CD14-positive monocyte (primary cell): Measurements from ENCODE around the gene C8G. TPM values are rescaled to one million over a fixed set of nuclear protein-coding genes. Genes with fewer than 3 reads are reported as not detected.

Experiments
- DNase-seq, 3 donors: peaks; one replicate each; pipeline ENCODE4 v3.0.0-alpha.2; 2011 to 2022
- H2AFZ ChIP-seq: 2 replicates; pipeline ENCODE4 v1.6.0; 2012; ENCODE audit warnings: mild to moderate bottlenecking, low read depth, low read length, inconsistent platforms; ENCODE audit not compliant: insufficient read depth, poor library complexity, severe bottlenecking
- H3K27ac ChIP-seq, 2 donors: 1 replicate in 1 of 2; 2 replicates in 1 of 2; pipeline ENCODE4 v1.5.1; 2012 to 2013; ENCODE audit warnings: low read length in 2 of 2, control low read depth in 1 of 2, inconsistent platforms in 1 of 2, low read depth in 1 of 2, mild to moderate bottlenecking in 1 of 2
- H3K27me3 ChIP-seq, 2 donors: one replicate each; pipeline versions ENCODE4 v1.6.0 to v1.6.1; 2011 to 2013; ENCODE audit warnings: low read length in 2 of 2; ENCODE audit not compliant: control insufficient read depth in 2 of 2, insufficient read depth in 2 of 2
- H3K36me3 ChIP-seq, 2 donors: replicated peaks in 1 of 2; 1 replicate in 1 of 2; 2 replicates in 1 of 2; pipeline versions ENCODE4 v1.5.1 to v1.6.1; 2012 to 2013; ENCODE audit warnings: low read length in 2 of 2, control low read depth in 1 of 2, inconsistent platforms in 1 of 2, mild to moderate bottlenecking in 1 of 2; ENCODE audit not compliant: insufficient read depth in 2 of 2, control insufficient read depth in 1 of 2
- H3K4me1 ChIP-seq, 2 donors: 1 replicate in 1 of 2; 2 replicates in 1 of 2; pipeline versions ENCODE4 v1.5.1 to v1.6.1; 2012 to 2013; ENCODE audit warnings: low read length in 2 of 2, control low read depth in 1 of 2, inconsistent platforms in 1 of 2, mild to moderate bottlenecking in 1 of 2, moderate library complexity in 1 of 2; ENCODE audit not compliant: insufficient read depth in 2 of 2, control insufficient read depth in 1 of 2
- H3K4me2 ChIP-seq: replicated peaks from 2 replicates; pipeline ENCODE3; 2012; ENCODE audit warnings: low read length, moderate library complexity, mild to moderate bottlenecking; ENCODE audit not compliant: poor library complexity, severe bottlenecking; ENCODE audit errors: extremely low read depth
- H3K4me3 ChIP-seq, 3 experiments: fragments of 200-600 bp in 1 of 3; sonication (generic) in 1 of 3; replicated peaks in 1 of 3; 1 replicate in 2 of 3; 2 replicates in 1 of 3; pipeline ENCODE4 v1.5.1; 2011 to 2013; ENCODE audit warnings: low read length in 3 of 3, mild to moderate bottlenecking in 3 of 3, control low read depth in 2 of 3, low read depth in 2 of 3, inconsistent platforms in 1 of 3, moderate library complexity in 1 of 3
- H3K79me2 ChIP-seq: 2 replicates; pipeline ENCODE4 v1.6.0; 2012; ENCODE audit warnings: mild to moderate bottlenecking, control low read depth, inconsistent platforms, low read length, moderate library complexity; ENCODE audit not compliant: insufficient read depth
- H3K9ac ChIP-seq: 2 replicates; pipeline ENCODE4 v1.6.0; 2017; ENCODE audit warnings: low read length, mild to moderate bottlenecking; ENCODE audit not compliant: insufficient read depth, poor library complexity, severe bottlenecking
- H3K9me3 ChIP-seq, 2 donors: replicated peaks in 1 of 2; 1 replicate in 1 of 2; 2 replicates in 1 of 2; pipeline versions ENCODE4 v1.5.1 to v1.6.1; 2012 to 2013; ENCODE audit warnings: low read length in 2 of 2, control low read depth in 1 of 2; ENCODE audit not compliant: control insufficient read depth in 1 of 2, insufficient read depth in 1 of 2
- H4K20me1 ChIP-seq: 2 replicates; pipeline ENCODE4 v1.6.0; 2012; ENCODE audit warnings: mild to moderate bottlenecking, low read length, control low read depth, moderate library complexity; ENCODE audit not compliant: insufficient read depth
- H3K27ac Mint-ChIP-seq, 7 donors: one replicate each; pipeline ENCODE4 v1.8.0; 2020; ENCODE audit warnings: mild to moderate bottlenecking in 7 of 7, mixed read lengths in 7 of 7, moderate library complexity in 6 of 7, inconsistent platforms in 2 of 7
- H3K27me3 Mint-ChIP-seq, 3 donors: one replicate each; pipeline ENCODE4 v1.8.0; 2021 to 2022; ENCODE audit warnings: low read depth in 3 of 3, mild to moderate bottlenecking in 3 of 3, mixed read lengths in 3 of 3, moderate library complexity in 3 of 3, inconsistent platforms in 1 of 3
- H3K36me3 Mint-ChIP-seq, 2 donors: one replicate each; pipeline ENCODE4 v1.8.0; 2020; ENCODE audit warnings: mixed read lengths in 2 of 2, inconsistent platforms in 1 of 2, mild to moderate bottlenecking in 1 of 2
- H3K4me1 Mint-ChIP-seq: one replicate; pipeline ENCODE4 v1.8.0; 2020; ENCODE audit warnings: mild to moderate bottlenecking, mixed read lengths
- H3K4me3 Mint-ChIP-seq, 2 donors: one replicate each; pipeline ENCODE4 v1.8.0; 2020; ENCODE audit warnings: mild to moderate bottlenecking in 2 of 2, mixed read lengths in 2 of 2, moderate library complexity in 1 of 2
- H3K9me3 Mint-ChIP-seq, 7 donors: one replicate each; pipeline ENCODE4 v1.8.0; 2020 to 2022; ENCODE audit warnings: mixed read lengths in 7 of 7, mild to moderate bottlenecking in 6 of 7, moderate library complexity in 6 of 7, inconsistent platforms in 2 of 7
- CTCF ChIP-seq: fragments of 200-600 bp; IDR thresholded peaks from one replicate; pipeline ENCODE4 v1.8.0; 2022; ENCODE audit warnings: antibody characterized with exemption, mild to moderate bottlenecking
- WGBS: methylation state at CpG from one replicate; pipeline ENCODE4 v1.1.5; 2013; ENCODE audit warnings: missing lambda C conversion rate; ENCODE audit not compliant: insufficient coverage; 5-methylcytosine and 5-hydroxymethylcytosine counted together
- intact Hi-C, 2 donors: fragments of 100-400 bp; cut with micrococcal nuclease; formaldehyde crosslinking; loops; one replicate each; pipeline versions ENCODE4 v1.15.0 to v1.15.1; 2023
- polyA minus RNA-seq: library from RNA; depleted of rRNA, polyadenylated mRNA; stranded (reverse); fragments of >200 nt; gene quantifications from 2 replicates; pipeline ENCODE4 v1.2.3, GENCODE V29; 2012
- polyA plus RNA-seq, 3 donors: library from polyadenylated mRNA; depleted of rRNA in 1 of 3; unstranded in 2 of 3; stranded (reverse) in 1 of 3; fragments of 300-500 nt in 2 of 3; fragments of >200 nt in 1 of 3; fragmentation: Illumina TruSeq in 2 of 3; gene quantifications; 1 replicate in 2 of 3; 2 replicates in 1 of 3; pipeline ENCODE4 v1.2.3, GENCODE V29; 2012 to 2021
- total RNA-seq, 12 experiments: library from RNA in 1 of 12; stranded (reverse) in 1 of 12; fragments of 120-200 nt in 1 of 12; gene quantifications; one replicate each; pipeline ENCODE4 v1.2.4 and lab custom pipeline; 2013 to 2026; ENCODE audit warnings: mixed read lengths in 6 of 12, inconsistent platforms in 1 of 12

C8G gene
- 0.96 TPM for total RNA-seq (2013)
- under 1 TPM in 2 of 3 donors, not detected in 1; 0.55 to 0.72 TPM for polyA plus RNA-seq
- polyA minus RNA-seq = 1.0 and 2.1 TPM in 2 replicates
- total RNA-seq (lab: John Stamatoyannopoulos, UW) = 0.26 to 1.2 (median 0.65) reads per million in 11 experiments

DNA sequence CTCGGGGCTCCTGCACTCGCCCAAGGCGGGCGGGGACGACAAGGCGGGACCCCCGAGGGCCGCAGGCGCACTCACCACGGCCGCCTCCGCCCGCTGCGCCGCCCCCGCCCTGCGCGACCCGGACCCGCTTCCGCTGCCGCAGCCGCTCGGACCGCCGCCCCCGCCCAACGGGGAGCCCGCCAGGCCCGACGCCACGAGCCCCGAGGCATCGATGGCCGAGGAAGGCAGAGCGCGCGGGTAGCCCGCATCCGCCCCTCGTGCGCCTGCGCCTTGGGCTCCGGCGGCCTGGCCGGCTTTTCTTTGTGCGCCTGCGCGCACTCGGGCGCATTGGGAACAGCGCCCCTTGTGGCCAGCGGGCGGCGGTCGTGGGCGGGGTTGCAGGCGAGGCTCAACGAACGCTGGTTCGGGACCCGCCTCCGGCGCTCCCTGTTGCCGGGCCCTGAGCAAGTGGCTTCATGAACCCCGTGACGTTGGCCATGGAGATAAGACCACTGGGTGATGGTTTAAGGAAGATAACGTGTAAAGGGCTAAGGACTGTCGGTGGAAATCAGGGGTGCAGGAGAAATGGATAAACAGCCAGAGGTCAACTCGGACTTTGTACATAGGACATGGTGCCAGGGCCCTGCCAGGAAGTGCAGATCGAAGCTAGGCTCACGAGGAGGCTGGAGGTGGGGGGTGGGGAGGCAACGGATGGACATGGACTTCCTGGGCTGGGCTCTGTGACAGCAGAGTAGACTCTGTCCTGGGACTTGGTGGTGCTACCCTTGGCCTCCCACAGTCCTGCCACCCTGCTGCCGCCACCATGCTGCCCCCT is at the start of gene C8G, which contains the start of gene FBXW5:
Gene C8G (plus strand): TSS at position 725 of the 814 bp plus-strand sequence. CDS start 78 bp downstream, at position 803.
Gene FBXW5 (minus strand): TSS at position 220 of the 814 bp plus-strand sequence. CDS start 655 bp downstream, outside the sequence.
- Histone ChIP-seq H3K27ac (peak within 1 kb of the TSS; percentile 47 to 80), H2AFZ (peak within 1 kb of the TSS; percentile 43), H3K36me3 (peaks cover 33 to 35% of the 10 kb centered on the region in 2 donors), H4K20me1 (peaks cover 42% of the 10 kb centered on the region), H3K79me2 (peaks cover 20% of the 10 kb centered on the region), H3K9me3 (no peaks in the 10 kb centered on the region), H3K4me3 (peak within 1 kb of the TSS; percentile 79 to 86 (median 79)), H3K4me2 (peak within 1 kb of the TSS; percentile 93), H3K9ac (peak within 1 kb of the TSS; percentile 80), H3K4me1 (peaks cover 19 to 32% of the 10 kb centered on the region in 2 donors), H3K27me3 (no peaks in the 10 kb centered on the region)
- Mint-ChIP-seq H3K36me3 (peaks cover 19 to 36% of the 10 kb centered on the region in 2 donors), H3K4me3 (peak within 1 kb of the TSS; percentile 73 to 83), H3K27me3 (peaks cover 0 to 6% (median 4%) of the 10 kb centered on the region in 3 donors), H3K27ac (peak within 1 kb of the TSS in 6 of 7 donors; percentile 31 to 77 (median 60)), H3K9me3 (no peaks in the 10 kb centered on the region), H3K4me1 (peaks cover 13% of the 10 kb centered on the region)
- TF ChIP-seq CTCF = peak; percentile 97
- intact Hi-C loops = loop anchor here (2.0 to 10.0 kb wide), 4 partner anchors 58 to 140 kb away; partner anchors contain the start of genes AJM1 (in 1 of the 2), FUT7 (in 1 of the 2), PHPT1 (in 1 of the 2) and RABL6 (in 1 of the 2)
- WGBS = 3% methylated on average over 72 of the region's 74 CpGs
- DNase-seq = peak; percentile 90 to 92 (median 91)

DNA sequence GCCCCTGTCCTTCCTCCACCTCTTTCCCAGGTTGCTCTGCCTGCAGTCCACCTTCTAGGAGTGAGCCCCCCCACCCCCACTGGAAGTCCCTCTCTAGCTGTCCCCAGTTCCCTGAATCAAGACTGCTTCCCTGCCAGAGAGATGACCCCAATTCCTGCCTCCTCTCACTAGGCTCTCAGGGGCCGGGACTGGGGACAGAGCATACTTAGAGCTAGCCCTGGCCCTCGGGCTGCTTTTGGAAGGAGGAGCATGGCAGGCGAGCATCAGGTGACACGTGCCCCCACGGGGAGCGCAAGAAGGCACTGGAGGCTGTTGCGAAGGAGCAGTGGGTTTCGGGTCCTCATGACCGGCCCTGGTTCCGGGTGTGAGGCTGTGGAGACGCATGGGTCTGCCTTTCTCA is 49.0 kb upstream of the C8G start:
- H3K4me3 Mint-ChIP-seq = no peak overlapping the region
- no peaks in the 10 kb centered on the region for H3K9me3 Mint-ChIP-seq
- H3K4me2 ChIP-seq = no peak overlapping the region
- DNase-seq = no peak
- no peaks in the 10 kb centered on the region for H3K9me3 ChIP-seq
- peaks cover 56% of the 10 kb centered on the region for H3K79me2 ChIP-seq
- no peak for TF ChIP-seq CTCF
- H3K27ac ChIP-seq = peak overlapping the region in 1 of 2 donors; percentile 36
- H3K36me3 Mint-ChIP-seq = peaks cover 29 to 50% of the 10 kb centered on the region in 2 donors
- H3K27me3 Mint-ChIP-seq = peaks cover 0 to 1% (median 0%) of the 10 kb centered on the region in 3 donors
- peak overlapping the region in 2 of 7 donors; percentile 21 to 33 for H3K27ac Mint-ChIP-seq
- peaks cover 18 to 50% of the 10 kb centered on the region in 2 donors for H3K36me3 ChIP-seq
- H4K20me1 ChIP-seq = peaks cover 18% of the 10 kb centered on the region
- no peak overlapping the region for H3K4me3 ChIP-seq
- WGBS = 88% methylated on average over 10 of the region's 11 CpGs
- H3K27me3 ChIP-seq = no peaks in the 10 kb centered on the region
- no peaks in the 10 kb centered on the region for H3K4me1 Mint-ChIP-seq
- H3K9ac ChIP-seq = no peak overlapping the region
- H3K4me1 ChIP-seq = no peaks in the 10 kb centered on the region
- intact Hi-C loops = no loop called here
- H2AFZ ChIP-seq = no peak overlapping the region
